Endodermal cell (in vitro differentiated cells): ENCODE data around the gene PPP2CA. TPM values are rescaled to one million over a fixed set of nuclear protein-coding genes. Genes with fewer than 3 reads are reported as not detected.
"Not testable (repeated sequence)": the region's sequence is repeated elsewhere in the genome, so short reads cannot be mapped to it uniquely, and the experiment has no call there.

Experiments
- DNase-seq: peaks from one replicate; pipeline ENCODE4 v3.0.0-alpha.2; 2017
- H3K27ac ChIP-seq: 2 replicates; pipeline ENCODE4 v1.5.1; 2013; ENCODE audit warnings: mild to moderate bottlenecking, low read depth, low read length, moderate library complexity
- H3K27me3 ChIP-seq: 2 replicates; pipeline ENCODE4 v1.6.1; 2013; ENCODE audit warnings: mild to moderate bottlenecking, low read length, moderate library complexity; ENCODE audit not compliant: insufficient read depth, control insufficient read depth, poor library complexity, severe bottlenecking
- H3K36me3 ChIP-seq: 2 replicates; pipeline ENCODE4 v1.7.0; 2013; ENCODE audit warnings: mild to moderate bottlenecking, low read length, moderate library complexity; ENCODE audit not compliant: control insufficient read depth, insufficient read depth
- H3K4me1 ChIP-seq: one replicate; pipeline ENCODE4 v1.7.0; 2013; ENCODE audit warnings: low read length; ENCODE audit not compliant: control insufficient read depth, insufficient read depth
- H3K4me3 ChIP-seq: 2 replicates; pipeline ENCODE4 v1.5.1; 2013; ENCODE audit warnings: mild to moderate bottlenecking, low read length, moderate library complexity
- H3K9ac ChIP-seq: 2 replicates; pipeline ENCODE4 v1.6.1; 2013; ENCODE audit warnings: mild to moderate bottlenecking, low read length, moderate library complexity; ENCODE audit not compliant: poor library complexity, severe bottlenecking; ENCODE audit errors: extremely low read depth
- H3K9me3 ChIP-seq: 2 replicates; pipeline ENCODE4 v1.6.1; 2013; ENCODE audit warnings: mild to moderate bottlenecking, low read length, moderate library complexity; ENCODE audit not compliant: control insufficient read depth
- H3K27ac Mint-ChIP-seq: 2 replicates; pipeline ENCODE4 v1.8.0; 2020; ENCODE audit warnings: mixed read lengths
- H3K27me3 Mint-ChIP-seq: 2 replicates; pipeline ENCODE4 v1.8.0; 2021; ENCODE audit warnings: mild to moderate bottlenecking, mixed read lengths; ENCODE audit not compliant: insufficient read depth
- H3K36me3 Mint-ChIP-seq: 2 replicates; pipeline ENCODE4 v1.8.0; 2020; ENCODE audit warnings: low read depth, mixed read lengths
- H3K4me1 Mint-ChIP-seq: 2 replicates; pipeline ENCODE4 v1.8.0; 2020; ENCODE audit warnings: mixed read lengths
- H3K4me3 Mint-ChIP-seq: 2 replicates; pipeline ENCODE4 v1.8.0; 2020; ENCODE audit warnings: mild to moderate bottlenecking, moderate library complexity, mixed read lengths
- H3K9me3 Mint-ChIP-seq: 2 replicates; pipeline ENCODE4 v1.8.0; 2020; ENCODE audit warnings: mild to moderate bottlenecking, mixed read lengths
- CTCF ChIP-seq: fragments of 200-600 bp; sonication (generic); conservative IDR thresholded peaks from 2 replicates; pipeline ENCODE4 v1.5.0; 2021; ENCODE audit warnings: antibody characterized with exemption, mild to moderate bottlenecking
- WGBS, 2 experiments: methylation state at CpG; one replicate each; pipeline versions ENCODE4 v1.1.5 to v1.1.7; 2013; ENCODE audit warnings: missing lambda C conversion rate in 2 of 2, mixed read lengths in 1 of 2; ENCODE audit not compliant: insufficient coverage in 1 of 2, insufficient read length in 1 of 2; 5-methylcytosine and 5-hydroxymethylcytosine counted together
- total RNA-seq, 2 donors: library from RNA; stranded (reverse); fragmentation: NEBNext Ultra II Directional in 1 of 2; extraction: Animal tissue kit (Norgen Biotek cat#: 25700) in 1 of 2; gene quantifications; 2 replicates in 1 of 2; 3 replicates in 1 of 2; pipeline ENCODE4 v1.2.1, GENCODE V29; 2021

The PPP2CA gene
- total RNA-seq, 2 donors from 2014 or later, result 174 to 185 TPM

DNA sequence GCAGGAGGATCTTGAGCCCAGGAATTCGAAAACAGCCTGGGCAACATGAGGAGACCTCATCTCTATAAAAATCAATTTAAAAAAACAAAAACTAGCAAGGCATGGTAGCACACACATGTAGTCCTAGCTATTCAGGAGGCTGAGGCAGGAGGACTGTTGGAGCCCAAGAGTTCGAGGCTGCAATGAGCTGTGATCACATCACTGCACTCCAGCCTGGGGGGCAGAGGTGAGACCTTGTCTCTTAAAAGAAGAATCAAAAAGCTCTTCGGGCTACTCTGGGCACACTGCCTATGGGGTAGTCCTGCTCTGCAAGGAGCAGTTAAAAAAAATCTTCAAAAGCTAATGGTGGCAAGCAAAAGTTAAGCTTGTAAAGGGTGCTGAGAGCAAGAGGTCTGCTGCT is 72.6 kb downstream of the PPP2CA start:
- Histone ChIP-seq H3K27me3 (no peaks in the 10 kb centered on the region), H3K27ac (no peak overlapping the region), H3K9ac (no peak overlapping the region), H3K36me3 (peaks cover 90% of the 10 kb centered on the region), H3K4me3 (no peak overlapping the region), H3K4me1 (peaks cover 3% of the 10 kb centered on the region), H3K9me3 (no peaks in the 10 kb centered on the region)
- Mint-ChIP-seq H3K4me1 (peaks cover 16% of the 10 kb centered on the region), H3K4me3 (no peak overlapping the region), H3K36me3 (peaks cover 76% of the 10 kb centered on the region), H3K27me3 (no peaks in the 10 kb centered on the region), H3K27ac (no peak overlapping the region), H3K9me3 (no peaks in the 10 kb centered on the region)
- no peak for DNase-seq
- 94 to 100% methylated on average over 2 to 3 of the region's 3 CpGs for WGBS, 2 experiments
- no peak for TF ChIP-seq CTCF

DNA sequence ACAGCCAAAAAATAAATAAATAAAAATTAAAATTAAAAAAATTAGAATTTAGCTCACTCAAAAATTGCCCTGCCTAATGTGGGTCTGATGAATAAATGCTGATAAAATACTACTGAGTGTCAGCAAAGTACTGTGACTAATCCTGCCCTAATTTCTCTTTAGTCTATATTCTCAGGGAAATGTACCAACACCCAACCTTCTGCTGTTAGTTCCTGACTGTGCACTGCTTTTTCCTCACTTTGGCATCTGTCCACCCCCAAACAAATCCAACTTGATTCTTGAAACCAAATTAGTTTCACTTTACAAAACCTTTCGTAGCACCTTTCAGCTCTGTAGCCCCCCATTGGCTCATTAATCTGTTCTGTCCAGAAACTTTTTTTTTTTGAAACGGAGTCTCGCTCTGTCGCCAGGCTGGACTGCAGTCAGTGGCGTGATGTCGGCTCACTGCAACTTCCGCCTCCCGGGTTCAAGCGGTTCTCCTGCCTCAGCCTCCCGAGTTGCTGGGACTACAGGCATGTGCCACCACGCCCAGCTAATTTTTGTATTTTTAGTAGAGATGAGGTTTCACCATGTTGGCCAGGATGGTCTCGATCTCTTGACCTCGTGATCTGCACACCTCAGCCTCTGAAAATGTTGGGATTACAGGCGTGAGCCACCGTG is 73.6 kb downstream of the PPP2CA start:
- H3K36me3 ChIP-seq, result peaks cover 88% of the 10 kb centered on the region

GRCh38 chr5:134151723-134152122 is 74.2 kb downstream of the PPP2CA start:
- Mint-ChIP-seq H3K27me3 (no peaks in the 10 kb centered on the region), H3K27ac (peak overlapping the region; percentile 7), H3K9me3 (no peaks in the 10 kb centered on the region), H3K36me3 (peaks cover 76% of the 10 kb centered on the region), H3K4me3 (no peak overlapping the region), H3K4me1 (peaks cover 16% of the 10 kb centered on the region)
- Histone ChIP-seq H3K4me1 (peaks cover 3% of the 10 kb centered on the region), H3K4me3 (no peak overlapping the region), H3K9me3 (no peaks in the 10 kb centered on the region), H3K27me3 (no peaks in the 10 kb centered on the region), H3K27ac (no peak overlapping the region), H3K36me3 (peaks cover 88% of the 10 kb centered on the region), H3K9ac (no peak overlapping the region)
- DNase-seq, result no peak
- 95 to 97% methylated on average over 3 of the region's 3 CpGs for WGBS, 2 experiments
- TF ChIP-seq CTCF, result no peak

More for the DNA sequence above, 73.6 kb downstream of the PPP2CA start:
- not testable (repeated sequence) for DNase-seq, H3K4me1 ChIP-seq, H3K27ac ChIP-seq, H3K9me3 ChIP-seq, H3K9ac ChIP-seq, H3K27me3 Mint-ChIP-seq, H3K27me3 ChIP-seq, H3K9me3 Mint-ChIP-seq, H3K4me3 Mint-ChIP-seq, H3K4me3 ChIP-seq
- Mint-ChIP-seq H3K27ac (peak overlapping the region; percentile 55), H3K36me3 (peaks cover 71% of the 10 kb centered on the region), H3K4me1 (peaks cover 16% of the 10 kb centered on the region)
- WGBS, 2 experiments, result 94 to 96% methylated on average over 11 to 15 of the region's 15 CpGs
